Stimulated activated CD4-positive, alpha-beta T cell treated with anti-CD3 and anti-CD28 coated beads, Interleukin-2, amount 100 ng/mL, for 4 hours (primary cell): ENCODE results near the gene RETREG2.

Source experiments
- DNase-seq: peaks from one replicate; pipeline ENCODE4 v3.0.0-alpha.2; 2020; ENCODE audit warnings: low read depth

RETREG2 gene

GRCh38 chr2:219215871-219216534 lies 37.9 kb downstream of the RETREG2 start:
- no peak for DNase-seq

- no peak for DNase-seq
Measured at GRCh38 chr2:219216535-219216915, 38.5 kb downstream of the RETREG2 start.

GRCh38 chr2:219218217-219218731 lies 40.2 kb downstream of the RETREG2 start:
- no peak for DNase-seq

GRCh38 chr2:219218732-219219701 lies 40.9 kb downstream of the RETREG2 start, which contains the start of gene ABCB6:
Gene ABCB6 (minus strand): TSS chr2:219218958. CDS start chr2:219218673, 285 bp downstream.
- peak; percentile 87 for DNase-seq

- DNase-seq = no peak
Measured at GRCh38 chr2:219219784-219220532, 41.9 kb downstream of the RETREG2 start.

GRCh38 chr2:219220652-219221402 lies 42.8 kb downstream of the RETREG2 start:
- DNase-seq = no peak

- no peak for DNase-seq
Measured at GRCh38 chr2:219221957-219222518, 44.0 kb downstream of the RETREG2 start.

- no peak for DNase-seq
Measured at GRCh38 chr2:219223831-219224610, 45.9 kb downstream of the RETREG2 start.

GRCh38 chr2:219225350-219225749 lies 47.3 kb downstream of the RETREG2 start:
- DNase-seq = no peak

- DNase-seq = no peak
Measured at GRCh38 chr2:219228041-219228910, 50.2 kb downstream of the RETREG2 start.

- DNase-seq = no peak
Measured at GRCh38 chr2:219228911-219229304, 50.8 kb downstream of the RETREG2 start.

GRCh38 chr2:219229305-219230058 lies 51.4 kb downstream of the RETREG2 start, which contains the start of the genes ANKZF1 and ATG9A:
Gene ANKZF1 (plus strand): TSS chr2:219229806. CDS start chr2:219230258, 452 bp downstream.
Gene ATG9A (minus strand): TSS chr2:219229636. CDS start chr2:219228024, 1,612 bp downstream.
- DNase-seq = peak; percentile 98

GRCh38 chr2:219230059-219230540 lies 52.0 kb downstream of the RETREG2 start:
- no peak for DNase-seq

- DNase-seq = no peak
Measured at GRCh38 chr2:219234331-219234730, 56.3 kb downstream of the RETREG2 start.
